A204.1 (cell line): ENCODE results near the gene SPATC1L.

Experiments used
- FAIRE-seq: peaks from 2 replicates; lab custom pipeline; 2012; peaks lifted over from hg19 to GRCh38; lab: Jason Lieb, UNC

SPATC1L gene

DNA sequence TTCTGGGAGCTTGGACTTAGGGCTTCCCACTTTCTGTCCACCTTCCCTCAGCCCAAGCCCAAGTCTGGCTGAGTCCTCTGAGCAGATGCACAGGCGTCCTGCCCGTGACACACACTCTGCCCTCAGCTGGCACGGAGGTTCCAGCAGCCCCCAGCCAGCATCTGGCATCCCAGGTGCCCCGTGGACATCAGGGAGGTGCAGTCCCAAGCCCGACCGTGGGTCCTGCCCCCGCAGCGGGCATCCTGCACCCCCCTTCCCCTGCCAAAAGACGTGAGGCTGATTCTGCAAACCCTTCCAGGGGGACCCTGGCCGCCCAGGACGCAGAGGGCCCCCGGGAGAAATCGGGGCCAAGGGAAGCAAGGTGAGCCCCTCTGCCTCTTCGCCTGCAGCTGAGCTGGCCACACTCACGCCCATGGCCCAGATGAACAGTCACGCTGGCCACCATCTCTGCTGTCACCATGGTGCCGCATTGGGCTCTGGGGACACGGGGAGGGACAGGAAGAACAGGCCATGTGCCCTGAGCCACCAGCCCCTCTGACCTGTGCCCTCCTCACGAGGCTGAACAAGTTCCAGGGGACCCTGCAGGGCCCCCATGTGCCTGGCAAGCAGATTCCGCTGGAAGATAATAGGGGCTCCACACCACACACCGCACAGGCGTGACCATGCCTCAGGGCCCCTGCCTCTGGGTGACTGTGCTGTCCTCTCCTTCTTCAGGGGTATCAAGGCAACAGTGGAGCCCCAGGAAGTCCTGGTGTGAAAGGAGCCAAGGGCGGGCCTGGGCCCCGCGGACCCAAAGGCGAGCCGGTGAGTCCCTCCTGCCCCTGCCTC lies 65.7 kb downstream of the SPATC1L start:
- FAIRE-seq: no peak

DNA sequence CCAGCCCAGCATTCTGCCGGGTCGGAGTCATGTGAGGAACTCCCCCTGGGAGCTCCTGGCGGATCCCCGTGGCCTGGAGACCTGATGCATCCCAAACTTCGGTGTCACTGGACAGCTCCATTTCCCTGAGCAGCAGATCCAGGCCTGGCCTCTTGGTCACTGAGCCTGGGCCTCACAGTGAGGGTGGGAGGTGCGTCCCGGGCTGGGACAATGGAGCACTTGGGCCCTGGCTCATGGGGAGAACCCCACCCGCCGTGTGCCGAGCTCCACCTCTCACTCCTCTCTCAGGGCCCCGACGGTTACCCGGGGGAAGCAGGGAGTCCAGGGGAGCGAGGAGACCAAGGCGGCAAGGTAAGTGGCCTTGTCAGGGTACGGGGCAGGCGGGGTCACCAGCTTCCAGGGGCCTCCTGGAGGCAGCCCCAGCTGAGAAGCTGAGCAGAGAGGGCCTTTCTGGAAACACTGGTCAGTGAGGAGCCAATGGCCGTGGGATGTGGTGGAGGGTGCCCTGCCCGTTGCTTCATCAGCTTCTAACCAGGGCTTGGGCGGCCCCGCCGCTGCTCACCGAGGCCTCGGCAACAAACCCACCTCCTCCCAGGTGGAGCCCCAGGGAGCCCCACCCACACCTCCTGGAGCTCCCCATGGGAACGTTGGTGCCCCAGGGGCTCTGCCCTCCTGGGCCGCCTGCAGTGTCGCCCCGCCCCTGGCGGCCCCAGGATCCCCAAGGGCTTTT lies 66.5 kb downstream of the SPATC1L start:
- FAIRE-seq: no peak

DNA sequence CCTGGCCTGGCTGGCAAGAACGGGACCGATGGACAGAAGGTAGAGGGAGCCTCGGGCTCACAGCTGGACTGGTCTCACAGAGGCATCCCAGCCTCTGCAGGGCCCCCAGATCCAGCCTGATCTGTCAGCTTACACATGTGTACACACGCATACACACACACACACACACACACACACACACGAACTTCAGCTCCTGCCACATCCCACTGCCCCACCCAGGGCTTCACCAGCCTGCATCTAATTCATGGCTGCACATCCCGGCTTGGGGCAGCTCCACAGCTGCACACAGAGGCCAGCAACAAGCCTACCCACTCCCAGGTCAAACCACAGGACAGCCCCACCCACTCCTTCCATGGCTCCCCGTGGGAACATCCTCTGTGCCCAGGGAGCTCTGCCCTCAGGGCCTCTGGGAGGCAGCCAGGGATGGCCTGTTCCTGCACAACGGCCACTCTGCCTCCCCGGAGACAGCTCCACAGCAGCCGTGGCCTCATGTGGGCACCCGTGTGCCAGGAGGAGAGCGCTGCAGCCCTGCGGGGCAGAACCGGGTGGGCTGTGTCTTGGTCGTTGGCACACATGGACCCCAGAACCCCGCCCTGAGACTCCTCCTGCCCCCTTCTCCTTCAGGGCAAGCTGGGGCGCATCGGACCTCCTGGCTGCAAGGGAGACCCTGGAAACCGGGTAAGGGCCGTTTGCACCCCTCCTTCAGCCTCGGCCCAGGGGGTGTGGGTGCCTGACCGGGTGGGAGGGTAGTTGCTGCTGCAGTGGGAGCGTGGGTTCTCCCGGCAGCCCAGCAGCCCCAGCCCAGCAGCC lies 67.3 kb downstream of the SPATC1L start:
- no peak for FAIRE-seq

DNA sequence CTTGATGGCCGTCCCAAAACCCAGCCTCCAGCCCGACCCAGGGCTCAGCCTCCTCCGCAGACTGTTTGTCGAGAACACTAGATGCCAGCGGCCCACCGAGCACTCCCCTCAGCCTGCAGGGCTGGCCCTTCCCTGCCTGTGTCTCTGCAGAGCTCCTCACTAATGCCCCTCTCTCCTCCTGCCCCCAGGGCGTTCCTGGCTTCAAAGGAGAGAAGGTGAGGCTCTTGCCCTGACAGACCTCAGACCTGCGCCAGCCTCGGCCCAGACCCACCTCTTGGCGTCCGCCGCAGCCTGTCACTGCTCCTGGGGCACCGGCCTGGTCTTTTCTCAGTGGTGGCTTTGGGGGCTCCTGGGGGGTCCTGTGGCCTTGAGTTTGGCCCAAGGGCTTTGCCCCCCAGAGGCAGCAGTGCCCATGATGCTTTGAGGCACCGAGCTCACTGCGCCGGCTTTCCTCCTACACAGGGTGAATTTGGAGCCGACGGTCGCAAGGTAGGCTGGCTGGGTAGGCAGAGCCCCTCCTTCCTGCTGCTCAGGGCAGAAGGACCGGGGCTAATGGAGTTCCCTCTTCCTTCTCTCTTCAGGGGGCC lies 68.0 kb downstream of the SPATC1L start:
- FAIRE-seq: no peak

DNA sequence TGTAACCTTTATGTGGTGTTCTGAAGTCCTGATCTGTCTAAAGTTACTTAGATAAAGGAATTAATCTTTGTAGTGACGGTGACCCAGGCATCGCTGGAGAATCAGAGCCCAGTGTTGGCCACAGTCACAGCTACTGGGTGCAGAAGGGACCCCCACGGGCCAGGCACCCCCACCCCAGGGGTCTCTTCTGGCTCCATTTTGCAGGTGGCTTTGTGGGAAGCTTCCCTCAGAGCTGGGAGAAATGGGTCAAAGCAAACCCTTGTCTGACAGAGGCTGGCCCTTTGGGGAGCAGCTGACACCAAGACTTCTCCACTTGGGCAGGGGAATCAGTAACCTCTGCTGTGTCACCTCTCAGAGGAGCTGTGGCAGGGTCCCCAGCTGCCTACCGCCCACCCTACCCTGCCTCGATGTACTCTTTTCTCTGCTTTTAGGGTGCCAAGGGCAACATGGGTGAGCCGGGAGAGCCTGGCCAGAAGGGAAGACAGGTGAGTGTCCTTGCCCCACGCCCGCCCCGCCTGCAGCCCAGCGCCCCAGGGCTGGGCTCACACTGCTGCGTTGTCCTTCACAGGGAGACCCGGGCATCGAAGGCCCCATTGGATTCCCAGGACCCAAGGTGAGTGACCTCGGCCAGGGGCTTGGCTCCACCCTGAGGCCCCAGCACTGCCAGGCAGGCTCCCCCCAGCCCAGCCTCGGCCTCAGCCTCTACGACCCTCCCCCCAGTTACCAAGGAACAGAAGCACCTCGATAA lies 68.6 kb downstream of the SPATC1L start:
- no peak for FAIRE-seq

DNA sequence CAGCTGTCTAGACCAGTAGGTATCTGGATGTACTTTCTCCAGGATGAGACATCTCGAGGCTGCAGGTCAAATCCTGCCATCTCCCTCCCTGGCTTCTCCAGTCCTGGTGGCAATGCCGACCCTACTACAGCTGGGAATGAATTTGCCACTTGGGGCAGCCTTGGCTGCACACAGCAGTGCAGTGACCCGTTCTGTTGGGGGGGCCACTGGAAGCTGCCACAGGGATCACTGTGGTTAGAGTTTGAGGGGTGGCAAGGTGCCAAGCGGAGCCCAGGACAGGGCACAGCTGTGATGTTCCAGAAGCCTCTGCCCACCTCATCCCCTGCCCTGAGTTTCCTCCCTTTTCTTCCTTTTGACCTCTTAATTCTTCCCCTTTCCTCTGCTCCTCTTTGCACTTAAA lies 69.3 kb downstream of the SPATC1L start:
- FAIRE-seq: no peak

DNA sequence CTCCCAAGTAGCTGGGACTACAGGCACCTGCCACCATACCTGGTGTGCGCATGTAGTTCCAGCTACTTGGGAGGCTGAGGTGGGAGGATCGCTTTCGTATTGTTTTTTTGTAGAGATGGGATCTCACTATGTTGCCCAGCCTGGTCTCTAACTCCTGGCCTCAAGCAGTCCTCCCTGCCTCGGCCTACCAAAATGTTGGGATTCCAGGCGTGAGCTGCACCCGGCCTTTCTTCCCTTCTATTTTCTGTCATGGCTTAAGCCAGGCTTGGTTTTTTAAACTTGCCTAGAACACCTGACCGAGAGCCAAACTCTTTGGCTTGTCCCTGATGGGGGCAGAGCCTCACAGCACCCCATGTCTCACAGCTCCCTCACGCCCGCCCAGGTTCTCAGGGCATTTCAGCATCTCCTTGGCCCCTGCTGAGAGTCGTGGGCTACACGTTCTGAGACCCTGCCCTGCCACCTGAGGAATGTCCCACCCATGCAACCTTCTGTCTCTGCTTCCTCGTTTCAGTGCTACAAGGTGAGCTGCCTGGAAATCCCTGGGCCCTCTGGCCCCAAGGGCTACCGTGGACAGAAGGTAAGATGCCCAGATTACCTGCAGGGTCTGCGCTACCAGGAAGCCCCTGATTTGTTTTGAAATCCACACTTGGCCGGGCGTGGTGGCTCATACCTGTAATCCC lies 70.6 kb downstream of the SPATC1L start:
- FAIRE-seq: no peak

DNA sequence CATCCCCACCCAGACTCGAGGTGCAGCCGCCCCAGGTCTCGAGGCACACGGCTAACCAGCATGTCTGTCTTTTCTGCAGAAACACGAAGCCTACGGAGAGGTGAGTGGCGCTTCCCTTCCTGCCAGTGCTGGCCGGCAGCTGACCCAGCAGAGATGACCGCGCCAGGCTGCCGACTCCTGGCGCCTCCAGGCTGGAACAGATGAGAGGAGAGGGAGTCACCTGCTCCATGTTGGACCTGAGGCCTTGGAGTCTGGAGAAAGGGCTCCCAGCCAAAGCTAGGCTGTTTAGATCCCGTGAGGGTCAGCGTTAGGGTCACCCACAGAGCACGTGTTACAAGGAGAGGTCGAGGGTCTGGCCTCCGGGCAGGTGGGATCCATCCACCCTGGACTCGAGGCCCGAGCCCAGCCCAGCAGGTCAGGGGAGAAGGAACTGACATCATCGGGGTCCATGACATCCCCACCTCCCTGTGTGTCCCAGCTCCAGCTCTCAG lies 71.5 kb downstream of the SPATC1L start:
- FAIRE-seq: no peak

DNA sequence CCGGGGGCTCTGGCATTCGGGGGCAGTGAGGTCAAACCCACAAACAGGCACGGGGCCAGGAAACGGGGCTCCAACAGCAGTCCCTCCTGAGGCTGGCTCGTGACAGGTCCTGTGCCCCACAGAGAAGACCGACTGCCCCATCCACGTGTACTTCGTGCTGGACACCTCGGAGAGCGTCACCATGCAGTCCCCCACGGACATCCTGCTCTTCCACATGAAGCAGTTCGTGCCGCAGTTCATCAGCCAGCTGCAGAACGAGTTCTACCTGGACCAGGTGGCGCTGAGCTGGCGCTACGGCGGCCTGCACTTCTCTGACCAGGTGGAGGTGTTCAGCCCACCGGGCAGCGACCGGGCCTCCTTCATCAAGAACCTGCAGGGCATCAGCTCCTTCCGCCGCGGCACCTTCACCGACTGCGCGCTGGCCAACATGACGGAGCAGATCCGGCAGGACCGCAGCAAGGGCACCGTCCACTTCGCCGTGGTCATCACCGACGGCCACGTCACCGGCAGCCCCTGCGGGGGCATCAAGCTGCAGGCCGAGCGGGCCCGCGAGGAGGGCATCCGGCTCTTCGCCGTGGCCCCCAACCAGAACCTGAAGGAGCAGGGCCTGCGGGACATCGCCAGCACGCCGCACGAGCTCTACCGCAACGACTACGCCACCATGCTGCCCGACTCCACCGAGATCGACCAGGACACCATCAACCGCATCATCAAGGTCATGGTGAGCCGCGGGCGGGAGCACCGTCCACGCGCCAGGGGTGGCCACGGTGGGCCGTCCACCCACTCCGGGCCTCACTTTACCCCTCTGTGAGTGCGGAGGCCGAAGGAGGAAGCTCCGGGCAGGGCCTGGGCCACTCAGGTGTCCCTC lies 72.2 kb downstream of the SPATC1L start:
- no peak for FAIRE-seq

DNA sequence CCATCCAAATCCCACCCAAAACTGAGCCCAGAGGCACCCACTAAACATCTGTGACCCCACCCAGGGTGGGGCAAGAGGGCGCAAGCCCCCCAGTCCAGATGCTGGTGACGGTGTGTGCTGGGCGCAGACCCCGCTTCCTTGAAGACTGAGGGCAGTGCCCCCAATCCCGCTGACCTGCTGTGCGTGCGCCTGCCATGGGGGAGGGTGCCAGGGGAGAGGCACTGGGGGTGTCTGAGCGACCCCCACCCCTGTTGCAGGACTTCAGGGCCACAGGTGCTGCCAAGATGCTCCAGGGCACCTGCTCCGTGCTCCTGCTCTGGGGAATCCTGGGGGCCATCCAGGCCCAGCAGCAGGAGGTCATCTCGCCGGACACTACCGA lies 73.1 kb downstream of the SPATC1L start:
- FAIRE-seq: no peak
